Astrocyte of the hippocampus (primary cell): ENCODE results near the gene ZNF865.

Experiments
- DNase-seq: peaks from one replicate; pipeline ENCODE4 v3.0.0; 2011; ENCODE audit warnings: low read depth, low spot score

The ZNF865 gene

GRCh38 chr19:55658846-55659459, 53.5 kb downstream of the ZNF865 start:
- DNase-seq, result no peak

- no peak for DNase-seq
Observed at GRCh38 chr19:55659822-55660221, 54.4 kb downstream of the ZNF865 start.

GRCh38 chr19:55660404-55660803, 55.0 kb downstream of the ZNF865 start:
- DNase-seq, result no peak

DNA sequence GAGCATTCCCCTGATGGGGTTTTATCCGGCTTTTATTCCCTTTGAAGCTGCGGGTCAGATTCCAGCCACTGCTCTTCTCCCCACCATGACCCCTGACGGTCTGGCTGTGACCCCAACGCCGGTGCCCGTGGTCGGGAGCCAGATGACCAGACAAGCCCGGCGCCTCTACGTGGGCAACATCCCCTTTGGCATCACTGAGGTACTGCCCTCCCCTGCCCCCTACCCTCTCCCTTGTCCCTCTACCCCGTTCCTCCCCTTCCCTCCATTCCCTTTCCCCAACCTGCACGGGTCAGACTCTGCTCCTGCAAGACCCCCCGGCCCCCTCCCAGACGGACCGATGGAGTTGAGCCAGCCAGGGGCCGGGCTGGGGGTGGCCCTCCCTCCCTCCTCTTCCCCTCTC, 55.5 kb downstream of the ZNF865 start:
- no peak for DNase-seq

DNA sequence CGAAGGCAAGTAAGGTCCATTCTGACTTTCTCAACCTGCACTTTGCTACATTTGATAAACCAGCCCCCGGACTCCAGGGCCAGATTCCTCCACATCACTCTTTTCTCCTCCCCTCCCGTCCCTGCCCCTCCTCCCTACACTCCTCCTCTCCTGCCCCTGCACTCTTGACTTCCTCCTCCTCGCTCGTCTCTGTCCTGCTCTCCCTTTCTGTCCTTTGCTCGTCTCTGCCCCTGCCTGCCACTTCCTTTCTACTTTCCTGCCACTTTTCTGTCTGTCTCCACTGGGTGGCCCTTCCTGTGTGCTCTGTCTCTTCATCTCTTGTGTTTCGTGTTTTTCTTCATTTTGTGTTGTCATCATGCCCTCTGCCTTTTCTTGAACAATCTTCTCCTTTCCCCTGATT, 56.4 kb downstream of the ZNF865 start:
- DNase-seq, result no peak

GRCh38 chr19:55663846-55664536, 58.5 kb downstream of the ZNF865 start:
- no peak for DNase-seq

DNA sequence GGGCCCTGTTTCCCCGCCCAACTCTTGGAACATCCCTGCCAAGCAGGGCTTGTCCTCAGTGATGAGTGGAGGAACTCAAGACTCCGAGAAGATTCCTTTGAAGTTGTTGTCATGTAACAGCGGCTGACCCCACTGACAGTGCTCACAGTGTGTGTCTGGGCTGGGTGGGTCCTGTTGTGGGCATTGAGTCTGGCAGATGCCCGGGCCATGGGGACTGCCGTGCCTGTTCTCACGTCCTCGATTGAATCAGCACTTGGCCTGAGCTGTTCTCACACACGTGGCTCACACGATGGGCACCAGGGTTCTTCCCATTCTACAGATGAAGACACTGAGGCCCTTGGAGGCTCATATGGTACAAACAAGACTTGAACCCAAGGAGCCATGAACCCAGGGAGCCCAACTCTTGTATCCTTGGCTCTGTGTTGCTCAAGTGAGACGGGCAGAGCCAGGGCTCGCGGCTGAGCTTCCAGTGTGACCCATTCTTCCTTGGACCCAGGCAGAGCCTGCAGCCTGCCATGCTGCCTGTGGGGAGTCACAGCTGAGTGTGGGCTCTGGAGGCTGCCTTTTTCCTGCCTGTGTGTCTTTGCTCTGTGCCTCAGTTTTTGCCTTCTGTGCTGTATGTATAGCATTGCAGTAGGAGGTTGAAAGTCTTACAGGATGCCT, 61.0 kb downstream of the ZNF865 start:
- no peak for DNase-seq
